ENCODE data around the gene HMGCS2. TPM values are rescaled to one million over a fixed set of nuclear protein-coding genes. Genes with fewer than 3 reads are reported as not detected.

The HMGCS2 gene
- total RNA-seq, 1 experiment from 2014 or later = not detected

- no peaks in the 10 kb centered on the region for H3K36me3 ChIP-seq (ENCODE audit: low read depth)
- no TSS peak for BruUV-seq (replicated peaks)
- CTCF ChIA-PET = no interaction called here
- no peaks in the 10 kb centered on the region for H3K9me3 ChIP-seq (ENCODE audit: insufficient read depth, low read depth)
- no peaks in the 10 kb centered on the region for H3K79me2 ChIP-seq (ENCODE audit: low read depth)
- no peaks in the 10 kb centered on the region for H3F3A ChIP-seq (ENCODE audit: insufficient read depth, low read depth)
- H2AFZ ChIP-seq = no peak overlapping the region
- H4K20me1 ChIP-seq (ENCODE audit: insufficient read depth) = no peaks in the 10 kb centered on the region
- intact Hi-C loops (cut with micrococcal nuclease; ENCODE audit: unreplicated experiment) = no loop called here
- TF ChIP-seq CTCF (conservative IDR thresholded peaks at IDR 0.05) (no peak), EZH2 (IDR thresholded peaks at IDR 0.05; ENCODE audit: low read depth) (no peak)
- H3K4me1 ChIP-seq (replicated peaks; ENCODE audit: insufficient read depth) = peaks cover 18% of the 10 kb centered on the region
- H3K4me2 ChIP-seq = no peak overlapping the region
- POLR2A ChIA-PET (ENCODE audit: unreplicated experiment) = no interaction called here
- H3K27ac ChIP-seq = no peak overlapping the region
- no peak overlapping the region for H3K4me3 ChIP-seq
- DNase-seq = no peak
- no peaks in the 10 kb centered on the region for H3K27me3 ChIP-seq (ENCODE audit: insufficient read depth, low read depth)
- H3K9me2 ChIP-seq (ENCODE audit: insufficient read depth) = no peaks in the 10 kb centered on the region
Measured at GRCh38 chr1:119767486-119767885, 1.2 kb downstream of the HMGCS2 start.

- Histone ChIP-seq H3K4me2 (no peak overlapping the region), H3K9me2 (ENCODE audit: insufficient read depth) (no peaks in the 10 kb centered on the region), H3F3A (ENCODE audit: insufficient read depth, low read depth) (no peaks in the 10 kb centered on the region), H3K79me2 (ENCODE audit: low read depth) (no peaks in the 10 kb centered on the region), H3K27me3 (ENCODE audit: insufficient read depth, low read depth) (no peaks in the 10 kb centered on the region), H3K9me3 (ENCODE audit: insufficient read depth, low read depth) (no peaks in the 10 kb centered on the region), H3K4me3 (no peak overlapping the region), H3K27ac (no peak overlapping the region), H3K4me1 (replicated peaks; ENCODE audit: insufficient read depth) (peaks cover 17% of the 10 kb centered on the region), H2AFZ (no peak overlapping the region), H4K20me1 (ENCODE audit: insufficient read depth) (no peaks in the 10 kb centered on the region), H3K36me3 (ENCODE audit: low read depth) (no peaks in the 10 kb centered on the region)
- no TSS peak for BruUV-seq (replicated peaks)
- POLR2A ChIA-PET (ENCODE audit: unreplicated experiment) = no interaction called here
- CTCF ChIA-PET = interaction anchor here (0.7 kb wide), 1 partner anchor 22 kb away, joined by 3 read pairs; no protein-coding TSS in a partner anchor
- intact Hi-C loops (cut with micrococcal nuclease; ENCODE audit: unreplicated experiment) = no loop called here
- no peak for DNase-seq
- no peak for TF ChIP-seq CTCF (conservative IDR thresholded peaks at IDR 0.05)
Measured at GRCh38 chr1:119766374-119766794, 2.3 kb downstream of the HMGCS2 start.

- no peaks in the 10 kb centered on the region for H3K36me3 ChIP-seq (ENCODE audit: low read depth)
- TF ChIP-seq CTCF (conservative IDR thresholded peaks at IDR 0.05) = no peak
- no peak for TF ChIP-seq EZH2 (IDR thresholded peaks at IDR 0.05; ENCODE audit: low read depth)
- BruUV-seq (replicated peaks) = no TSS peak
- no peak for DNase-seq
- no peaks in the 10 kb centered on the region for H3K9me3 ChIP-seq (ENCODE audit: insufficient read depth, low read depth)
- H3K4me2 ChIP-seq = no peak overlapping the region
- intact Hi-C loops (cut with micrococcal nuclease; ENCODE audit: unreplicated experiment) = no loop called here
- no peaks in the 10 kb centered on the region for H3F3A ChIP-seq (ENCODE audit: insufficient read depth, low read depth)
- H2AFZ ChIP-seq = no peak overlapping the region
- ChIA-PET CTCF (no interaction called here), POLR2A (ENCODE audit: unreplicated experiment) (no interaction called here)
- peaks cover 13% of the 10 kb centered on the region for H3K4me1 ChIP-seq (replicated peaks; ENCODE audit: insufficient read depth)
- H3K9me2 ChIP-seq (ENCODE audit: insufficient read depth) = no peaks in the 10 kb centered on the region
- no peak overlapping the region for H3K4me3 ChIP-seq
- no peaks in the 10 kb centered on the region for H4K20me1 ChIP-seq (ENCODE audit: insufficient read depth)
- H3K27ac ChIP-seq = no peak overlapping the region
- H3K79me2 ChIP-seq (ENCODE audit: low read depth) = no peaks in the 10 kb centered on the region
- no peaks in the 10 kb centered on the region for H3K27me3 ChIP-seq (ENCODE audit: insufficient read depth, low read depth)
Measured at GRCh38 chr1:119764220-119764619, 4.5 kb downstream of the HMGCS2 start.
